K562 (cell line): ENCODE results near the gene RGR. TPM values are rescaled to one million over a fixed set of nuclear protein-coding genes. Genes with fewer than 3 reads are reported as not detected.
A peak's percentile ranks its signal among the peaks of the same experiment; 100 is the strongest.

Experiments
- CAMTA2 ChIP-seq: fragments of 250-450 bp; sonication (Bioruptor Pico); conservative IDR thresholded peaks from 2 replicates; pipeline ENCODE4 v1.5.1; 2022
- CHD1 ChIP-seq: fragments of 200-600 bp; sonication (generic); IDR thresholded peaks from one replicate; pipeline ENCODE4 v1.6.1; 2012; ENCODE audit warnings: mild to moderate bottlenecking, moderate library complexity, low read length, inconsistent platforms
- ELF4 ChIP-seq: fragments of 450-650 bp; formaldehyde crosslinking; IDR thresholded peaks from 2 replicates; pipeline ENCODE4 v1.4.0; 2022; ENCODE audit warnings: missing genetic modification characterization
- GATAD2B ChIP-seq: fragments of 450-650 bp; IDR thresholded peaks from 2 replicates; pipeline ENCODE4 v1.6.1; 2017; ENCODE audit warnings: mild to moderate bottlenecking, borderline replicate concordance
- ILF3 ChIP-seq: fragments of 450-650 bp; IDR thresholded peaks from 2 replicates; pipeline ENCODE4 v1.6.1; 2018; ENCODE audit warnings: antibody characterized with exemption, mild to moderate bottlenecking, moderate library complexity, borderline replicate concordance
- KDM1A ChIP-seq, 2 experiments: fragments of 450-650 bp; IDR thresholded peaks; 2 replicates each; pipeline ENCODE4 v1.6.1; 2016; ENCODE audit warnings: mild to moderate bottlenecking in 2 of 2
- LARP7 ChIP-seq: fragments of 450-650 bp; IDR thresholded peaks from 2 replicates; pipeline ENCODE4 v1.6.1; 2016
- MEIS2 ChIP-seq: fragments of 450-650 bp; IDR thresholded peaks from 2 replicates; pipeline ENCODE4 v1.6.1; 2014; ENCODE audit warnings: mild to moderate bottlenecking; ENCODE audit not compliant: partially characterized antibody
- NRF1 ChIP-seq, 2 experiments: fragments of 450-650 bp; IDR thresholded peaks in 1 of 2; conservative IDR thresholded peaks in 1 of 2; 2 replicates each; pipeline ENCODE4 v1.6.1; 2014; ENCODE audit warnings: mild to moderate bottlenecking in 2 of 2
- PHB ChIP-seq: fragments of 250-450 bp; sonication (Bioruptor Pico); IDR thresholded peaks from 2 replicates; pipeline ENCODE4 v1.5.0; 2021
- PTBP1 ChIP-seq: fragments of 200-400 bp; formaldehyde crosslinking; IDR thresholded peaks from 2 replicates; pipeline ENCODE4 v1.6.1; 2017; ENCODE audit warnings: low read depth, low read length
- RAD21 ChIP-seq, 2 experiments: fragments of 250-450 bp in 1 of 2; fragments of 450-650 bp in 1 of 2; sonication (Bioruptor Pico) in 1 of 2; formaldehyde crosslinking in 1 of 2; IDR thresholded peaks in 1 of 2; conservative IDR thresholded peaks in 1 of 2; 2 replicates each; pipeline versions ENCODE4 v1.4.0 to v1.8.0; 2020 to 2022; ENCODE audit warnings: mild to moderate bottlenecking in 2 of 2, moderate library complexity in 1 of 2
- RNF2 ChIP-seq: sonication (generic); IDR thresholded peaks from 2 replicates; pipeline ENCODE4 v1.6.1; 2016
- SIRT6 ChIP-seq: IDR thresholded peaks from one replicate; pipeline ENCODE4 v1.6.1; 2012; ENCODE audit warnings: low read depth, mild to moderate bottlenecking, control low read depth, inconsistent platforms, low read length, moderate library complexity
- SIX5 ChIP-seq, 2 experiments: IDR thresholded peaks; 2 replicates each; pipeline ENCODE4 v1.6.1; 2011; ENCODE audit warnings: low read length in 2 of 2, borderline replicate concordance in 1 of 2, low read depth in 1 of 2, mild to moderate bottlenecking in 1 of 2, moderate library complexity in 1 of 2; ENCODE audit not compliant: insufficient read depth in 1 of 2
- STAG1 ChIP-seq: sonication (generic); formaldehyde crosslinking; IDR thresholded peaks from 2 replicates; pipeline ENCODE4 v1.5.0; 2020; ENCODE audit warnings: missing genetic modification reagents, borderline replicate concordance
- STAT5A ChIP-seq: IDR thresholded peaks from 2 replicates; pipeline ENCODE4 v1.6.1; 2012; ENCODE audit warnings: low read length, inconsistent platforms, borderline replicate concordance
- TARDBP ChIP-seq: fragments of 450-650 bp; IDR thresholded peaks from 2 replicates; pipeline ENCODE4 v1.6.1; 2016
- TEAD2 ChIP-seq: fragments of 450-650 bp; IDR thresholded peaks from 2 replicates; pipeline ENCODE4 v1.6.1; 2016; ENCODE audit warnings: missing genetic modification characterization, control low read depth, missing compliant biosample characterization
- ZNF764 ChIP-seq: fragments of 250-450 bp; sonication (Bioruptor Pico); IDR thresholded peaks from 2 replicates; pipeline ENCODE4 v1.4.0; 2020; ENCODE audit warnings: low read depth, mild to moderate bottlenecking, moderate library complexity
- polyA plus RNA-seq, 8 experiments: library from polyadenylated mRNA; depleted of rRNA in 4 of 8; stranded (reverse) in 5 of 8; unstranded in 3 of 8; fragments of >200 nt; fragmentation: Nextera tagmentation in 2 of 8; fragmentation: Illumina TruSeq in 1 of 8; extraction: Ambion mirVana in 2 of 8; extraction: Trizol in 1 of 8; gene quantifications; 2 replicates each; pipeline versions ENCODE4 v1.2.1 to v1.2.3, GENCODE V29; 2011 to 2014; ENCODE audit warnings: inconsistent platforms in 1 of 8, missing spikeins in 1 of 8
- total RNA-seq, 7 experiments: library from RNA; depleted of rRNA in 6 of 7; stranded (reverse); fragments of >200 nt in 6 of 7; fragmentation: Illumina TruSeq in 2 of 7; extraction: Trizol in 2 of 7; gene quantifications; 2 replicates each; pipeline versions ENCODE4 v1.2.1 to v1.2.3, GENCODE V29; 2011 to 2021; ENCODE audit warnings: low replicate concordance in 1 of 7
- TF ChIP-seq, protein P1 (sequence below): fragments of 450-650 bp; formaldehyde crosslinking; IDR thresholded peaks from 2 replicates; pipeline ENCODE4 v1.4.0; 2022; ENCODE audit warnings: missing genetic modification characterization
- TF ChIP-seq, protein P2 (sequence below), 2 experiments: IDR thresholded peaks in 1 of 2; conservative IDR thresholded peaks in 1 of 2; 2 replicates each; pipeline ENCODE4 v1.6.1; 2016; ENCODE audit warnings: low read depth in 2 of 2, mild to moderate bottlenecking in 1 of 2, missing compliant biosample characterization in 1 of 2, missing genetic modification characterization in 1 of 2, moderate library complexity in 1 of 2
- TF ChIP-seq, protein P3 (sequence below): fragments of 450-650 bp; formaldehyde crosslinking; IDR thresholded peaks from 2 replicates; pipeline ENCODE4 v1.4.0; 2020; ENCODE audit warnings: mild to moderate bottlenecking, moderate library complexity

RGR gene
- total and polyA plus RNA-seq, 9 of the 15 experiments (the other 6 are each of a cell fraction or from before 2014, with no cell fraction given): not detected

DNA sequence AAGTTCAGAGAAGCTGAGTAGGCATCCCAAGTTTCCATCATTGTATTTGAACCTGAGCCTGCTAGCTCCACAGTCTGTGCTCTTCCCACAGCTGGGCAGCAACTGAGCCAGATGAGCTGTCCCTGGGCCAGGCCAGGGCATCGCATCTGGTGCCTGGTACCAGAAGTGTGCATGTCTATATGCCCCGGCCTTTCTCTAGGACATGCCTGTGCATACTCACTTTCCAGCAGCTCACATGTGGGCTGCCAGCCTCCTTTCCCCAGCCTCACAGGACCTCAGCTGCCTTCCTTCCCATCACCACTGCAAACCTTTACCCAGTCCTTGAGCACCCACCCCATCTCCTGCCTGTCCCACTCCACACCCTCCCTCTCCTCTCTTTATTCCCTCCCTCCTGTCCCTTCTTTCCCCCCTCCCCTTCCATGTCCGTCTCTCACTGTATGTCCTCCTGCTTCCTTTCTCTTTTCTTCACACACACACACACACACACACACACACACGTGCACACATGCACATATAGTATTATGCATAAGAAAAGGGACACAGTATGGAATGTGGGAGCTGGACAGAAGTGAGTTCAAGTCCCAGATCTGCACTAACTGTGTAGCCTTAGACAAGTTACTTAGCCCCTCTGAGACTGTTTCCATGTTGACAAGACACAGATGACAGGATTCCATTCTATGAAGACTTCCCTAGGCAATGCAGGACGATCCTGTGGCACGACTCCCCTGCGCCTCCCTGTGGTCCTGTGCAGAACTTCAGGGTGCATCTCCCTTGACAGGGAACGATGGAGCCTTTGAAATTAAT is 39.6 kb upstream of the RGR start (continued):
- TF ChIP-seq RAD21 (CRISPR knock-in tag; conservative IDR thresholded peaks at IDR 0.05 in 1 of 2, IDR thresholded peaks at IDR 0.05 in 1 of 2) (peak; percentile 72 to 91), PHB (CRISPR knock-in tag) (no peak), SIRT6 (no peak), PTBP1 (no peak), RNF2 (no peak), ELF4 (CRISPR knock-in tag) (peak; percentile 74; the same call in 1 of the 2 replicates), ZNF764 (CRISPR knock-in tag) (no peak), KDM1A (IDR thresholded peaks at IDR 0.05) (no peak), ILF3 (no peak), STAT5A (no peak), CAMTA2 (CRISPR knock-in tag) (no peak), MEIS2 (peak; percentile 41), TARDBP (no peak), CHD1 (no peak), SIX5 (IDR thresholded peaks at IDR 0.05; ENCODE audit: borderline replicate concordance in 1 of 2, insufficient read depth in 1 of 2, low read depth in 1 of 2, low read length in 2 of 2) (no peak), STAG1 (CRISPR knock-in tag) (peak; percentile 12; the same call in 1 of the 2 replicates), GATAD2B (no peak), LARP7 (0 out of 2 replicates have a peak, but pooled peaks have one; percentile 61), TEAD2 (tag) (no peak), NRF1 (conservative IDR thresholded peaks at IDR 0.05 in 1 of 2, IDR thresholded peaks at IDR 0.05 in 1 of 2) (0 out of 4 replicates have a peak, but pooled peaks of 1 of the 2 experiments have one; percentile 27)
- TF ChIP-seq, protein P1, sequence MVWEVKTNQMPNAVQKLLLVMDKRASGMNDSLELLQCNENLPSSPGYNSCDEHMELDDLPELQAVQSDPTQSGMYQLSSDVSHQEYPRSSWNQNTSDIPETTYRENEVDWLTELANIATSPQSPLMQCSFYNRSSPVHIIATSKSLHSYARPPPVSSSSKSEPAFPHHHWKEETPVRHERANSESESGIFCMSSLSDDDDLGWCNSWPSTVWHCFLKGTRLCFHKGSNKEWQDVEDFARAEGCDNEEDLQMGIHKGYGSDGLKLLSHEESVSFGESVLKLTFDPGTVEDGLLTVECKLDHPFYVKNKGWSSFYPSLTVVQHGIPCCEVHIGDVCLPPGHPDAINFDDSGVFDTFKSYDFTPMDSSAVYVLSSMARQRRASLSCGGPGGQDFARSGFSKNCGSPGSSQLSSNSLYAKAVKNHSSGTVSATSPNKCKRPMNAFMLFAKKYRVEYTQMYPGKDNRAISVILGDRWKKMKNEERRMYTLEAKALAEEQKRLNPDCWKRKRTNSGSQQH (CRISPR knock-in tag): 0 out of 2 replicates have a peak, but pooled peaks have one; percentile 10
- TF ChIP-seq, protein P2, sequence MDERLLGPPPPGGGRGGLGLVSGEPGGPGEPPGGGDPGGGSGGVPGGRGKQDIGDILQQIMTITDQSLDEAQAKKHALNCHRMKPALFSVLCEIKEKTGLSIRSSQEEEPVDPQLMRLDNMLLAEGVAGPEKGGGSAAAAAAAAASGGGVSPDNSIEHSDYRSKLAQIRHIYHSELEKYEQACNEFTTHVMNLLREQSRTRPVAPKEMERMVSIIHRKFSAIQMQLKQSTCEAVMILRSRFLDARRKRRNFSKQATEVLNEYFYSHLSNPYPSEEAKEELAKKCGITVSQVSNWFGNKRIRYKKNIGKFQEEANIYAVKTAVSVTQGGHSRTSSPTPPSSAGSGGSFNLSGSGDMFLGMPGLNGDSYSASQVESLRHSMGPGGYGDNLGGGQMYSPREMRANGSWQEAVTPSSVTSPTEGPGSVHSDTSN (CRISPR knock-in tag; IDR thresholded peaks at IDR 0.05; ENCODE audit: low read depth): no peak
- TF ChIP-seq, protein P2 (tag; conservative IDR thresholded peaks at IDR 0.05; ENCODE audit: low read depth): 0 out of 2 replicates have a peak, but pooled peaks have one; percentile 26
- TF ChIP-seq, protein P3, sequence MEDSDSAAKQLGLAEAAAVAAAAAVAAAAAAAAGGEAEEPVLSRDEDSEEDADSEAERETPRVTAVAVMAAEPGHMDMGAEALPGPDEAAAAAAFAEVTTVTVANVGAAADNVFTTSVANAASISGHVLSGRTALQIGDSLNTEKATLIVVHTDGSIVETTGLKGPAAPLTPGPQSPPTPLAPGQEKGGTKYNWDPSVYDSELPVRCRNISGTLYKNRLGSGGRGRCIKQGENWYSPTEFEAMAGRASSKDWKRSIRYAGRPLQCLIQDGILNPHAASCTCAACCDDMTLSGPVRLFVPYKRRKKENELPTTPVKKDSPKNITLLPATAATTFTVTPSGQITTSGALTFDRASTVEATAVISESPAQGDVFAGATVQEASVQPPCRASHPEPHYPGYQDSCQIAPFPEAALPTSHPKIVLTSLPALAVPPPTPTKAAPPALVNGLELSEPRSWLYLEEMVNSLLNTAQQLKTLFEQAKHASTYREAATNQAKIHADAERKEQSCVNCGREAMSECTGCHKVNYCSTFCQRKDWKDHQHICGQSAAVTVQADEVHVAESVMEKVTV (CRISPR knock-in tag): no peak
